Astrocyte (in vitro differentiated cells and primary cell): ENCODE data around the gene NCBP1. TPM values are rescaled to one million over a fixed set of nuclear protein-coding genes. Genes with fewer than 3 reads are reported as not detected.

Experiments
- DNase-seq: peaks from one replicate; pipeline ENCODE4 v3.0.0-alpha.2; 2010; ENCODE audit warnings: low read depth
- FAIRE-seq: peaks from 2 replicates; lab custom pipeline; 2011; peaks lifted over from hg19 to GRCh38; lab: Jason Lieb, UNC
- H2AFZ ChIP-seq: 2 replicates; pipeline ENCODE4 v1.6.0; 2012; ENCODE audit warnings: low read depth, low read length, inconsistent platforms
- H3K27ac ChIP-seq: 2 replicates; pipeline ENCODE4 v1.5.1; 2011; ENCODE audit warnings: low read depth, low read length, inconsistent platforms
- H3K27me3 ChIP-seq: 2 replicates; pipeline ENCODE4 v1.6.0; 2011; ENCODE audit warnings: low read length, inconsistent platforms; ENCODE audit not compliant: insufficient read depth
- H3K36me3 ChIP-seq: 2 replicates; pipeline ENCODE4 v1.5.1; 2011; ENCODE audit warnings: low read length, inconsistent platforms; ENCODE audit not compliant: insufficient read depth
- H3K4me1 ChIP-seq: 2 replicates; pipeline ENCODE4 v1.5.1; 2011; ENCODE audit warnings: low read length, inconsistent platforms; ENCODE audit not compliant: insufficient read depth
- H3K4me2 ChIP-seq: 2 replicates; pipeline ENCODE4 v1.6.0; 2012; ENCODE audit warnings: low read length, inconsistent platforms
- H3K4me3 ChIP-seq: 2 replicates; pipeline ENCODE4 v1.5.1; 2011; ENCODE audit warnings: low read depth, mild to moderate bottlenecking, low read length, inconsistent platforms; ENCODE audit not compliant: insufficient read depth
- H3K79me2 ChIP-seq: 2 replicates; pipeline ENCODE4 v1.6.0; 2012; ENCODE audit warnings: mild to moderate bottlenecking, low read length, inconsistent platforms; ENCODE audit not compliant: insufficient read depth
- H3K9ac ChIP-seq: 2 replicates; pipeline ENCODE4 v1.6.0; 2012; ENCODE audit warnings: mild to moderate bottlenecking, low read length, inconsistent platforms
- H3K9me3 ChIP-seq: 2 replicates; pipeline ENCODE4 v1.5.1; 2012; ENCODE audit warnings: low read depth, mild to moderate bottlenecking, low read length, inconsistent platforms; ENCODE audit not compliant: insufficient read depth
- H4K20me1 ChIP-seq: 2 replicates; pipeline ENCODE4 v1.6.0; 2012; ENCODE audit warnings: low read length, inconsistent platforms; ENCODE audit not compliant: insufficient read depth
- H3K27ac Mint-ChIP-seq: one replicate; pipeline ENCODE4 v1.8.0; 2021; ENCODE audit warnings: mild to moderate bottlenecking, mixed read lengths; ENCODE audit not compliant: unreplicated experiment
- H3K27me3 Mint-ChIP-seq: one replicate; pipeline ENCODE4 v1.8.0; 2021; ENCODE audit warnings: low read depth, mixed read lengths; ENCODE audit not compliant: unreplicated experiment
- H3K36me3 Mint-ChIP-seq: one replicate; pipeline ENCODE4 v1.8.0; 2021; ENCODE audit warnings: low read depth, mixed read lengths; ENCODE audit not compliant: unreplicated experiment
- H3K4me1 Mint-ChIP-seq: one replicate; pipeline ENCODE4 v1.8.0; 2021; ENCODE audit warnings: low read depth, mixed read lengths; ENCODE audit not compliant: unreplicated experiment
- H3K4me3 Mint-ChIP-seq: one replicate; pipeline ENCODE4 v1.8.0; 2021; ENCODE audit warnings: mild to moderate bottlenecking, moderate library complexity, mixed read lengths; ENCODE audit not compliant: unreplicated experiment
- H3K9me3 Mint-ChIP-seq: one replicate; pipeline ENCODE4 v1.8.0; 2021; ENCODE audit warnings: mild to moderate bottlenecking, mixed read lengths; ENCODE audit not compliant: unreplicated experiment
- CTCF ChIP-seq: IDR thresholded peaks from 2 replicates; pipeline ENCODE4 v1.5.1; 2011; ENCODE audit warnings: low read depth, mild to moderate bottlenecking, inconsistent platforms, low read length, moderate library complexity; ENCODE audit not compliant: insufficient read depth
- EZH2 ChIP-seq: IDR thresholded peaks from 2 replicates; pipeline ENCODE4 v1.6.1; 2012; ENCODE audit warnings: mild to moderate bottlenecking, low read length, inconsistent platforms; ENCODE audit not compliant: insufficient read depth
- total RNA-seq: library from RNA; stranded (reverse); gene quantifications from 2 replicates; pipeline ENCODE4 v1.2.1, GENCODE V29; 2021

The NCBP1 gene
- total RNA-seq, 1 donor from 2014 or later = 43.0 TPM

- no peak for FAIRE-seq
- Histone ChIP-seq H3K27ac (no peak overlapping the region), H3K9me3 (no peaks in the 10 kb centered on the region), H3K4me2 (no peak overlapping the region), H3K9ac (no peak overlapping the region), H4K20me1 (peaks cover 14% of the 10 kb centered on the region), H3K79me2 (peaks cover 38% of the 10 kb centered on the region), H3K4me3 (no peak overlapping the region), H3K4me1 (no peaks in the 10 kb centered on the region), H2AFZ (no peak overlapping the region), H3K36me3 (peaks cover 20% of the 10 kb centered on the region), H3K27me3 (no peaks in the 10 kb centered on the region)
- Mint-ChIP-seq H3K9me3 (peaks cover 2% of the 10 kb centered on the region), H3K4me3 (no peak overlapping the region), H3K27me3 (no peaks in the 10 kb centered on the region), H3K36me3 (peaks cover 29% of the 10 kb centered on the region), H3K4me1 (peaks cover 10% of the 10 kb centered on the region), H3K27ac (no peak overlapping the region)
- no peak for TF ChIP-seq EZH2
- TF ChIP-seq CTCF = no peak
- DNase-seq = no peak
Measured at GRCh38 chr9:97625620-97626019, 8.0 kb upstream of the NCBP1 start.

- Mint-ChIP-seq H3K27me3 (no peaks in the 10 kb centered on the region), H3K4me3 (no peak overlapping the region), H3K4me1 (peaks cover 12% of the 10 kb centered on the region), H3K9me3 (peaks cover 2% of the 10 kb centered on the region), H3K27ac (no peak overlapping the region), H3K36me3 (peaks cover 17% of the 10 kb centered on the region)
- H3K4me2 ChIP-seq = no peak overlapping the region
- no peak overlapping the region for H3K9ac ChIP-seq
- no peak for TF ChIP-seq CTCF
- TF ChIP-seq EZH2 = no peak
- H3K4me1 ChIP-seq = peaks cover 7% of the 10 kb centered on the region
- peaks cover 14% of the 10 kb centered on the region for H4K20me1 ChIP-seq
- H3K27me3 ChIP-seq = no peaks in the 10 kb centered on the region
- DNase-seq (no peak), FAIRE-seq (no peak)
- no peaks in the 10 kb centered on the region for H3K9me3 ChIP-seq
- H3K79me2 ChIP-seq = peaks cover 54% of the 10 kb centered on the region
- H3K4me3 ChIP-seq = no peak overlapping the region
- no peak overlapping the region for H2AFZ ChIP-seq
- H3K36me3 ChIP-seq = peaks cover 14% of the 10 kb centered on the region
- no peak overlapping the region for H3K27ac ChIP-seq
Measured at GRCh38 chr9:97627624-97628023, 6.0 kb upstream of the NCBP1 start.

GRCh38 chr9:97628668-97629067 is 5.0 kb upstream of the NCBP1 start:
- Histone ChIP-seq H3K27ac (no peak overlapping the region), H3K4me2 (no peak overlapping the region), H2AFZ (no peak overlapping the region), H3K4me3 (no peak overlapping the region), H3K4me1 (peaks cover 7% of the 10 kb centered on the region), H3K36me3 (peaks cover 14% of the 10 kb centered on the region), H3K27me3 (no peaks in the 10 kb centered on the region), H3K9ac (no peak overlapping the region), H4K20me1 (peaks cover 14% of the 10 kb centered on the region), H3K79me2 (peaks cover 54% of the 10 kb centered on the region), H3K9me3 (no peaks in the 10 kb centered on the region)
- Mint-ChIP-seq H3K4me3 (no peak overlapping the region), H3K4me1 (peaks cover 12% of the 10 kb centered on the region), H3K27me3 (no peaks in the 10 kb centered on the region), H3K27ac (no peak overlapping the region), H3K9me3 (no peaks in the 10 kb centered on the region), H3K36me3 (peaks cover 10% of the 10 kb centered on the region)
- FAIRE-seq = no peak
- TF ChIP-seq CTCF (no peak), EZH2 (no peak)
- no peak for DNase-seq
